ENCODE measurements around the gene HNRNPLL.
"Not testable (repeated sequence)": the region's sequence is repeated elsewhere in the genome, so short reads cannot be mapped to it uniquely, and the experiment has no call there.

The HNRNPLL gene

DNA sequence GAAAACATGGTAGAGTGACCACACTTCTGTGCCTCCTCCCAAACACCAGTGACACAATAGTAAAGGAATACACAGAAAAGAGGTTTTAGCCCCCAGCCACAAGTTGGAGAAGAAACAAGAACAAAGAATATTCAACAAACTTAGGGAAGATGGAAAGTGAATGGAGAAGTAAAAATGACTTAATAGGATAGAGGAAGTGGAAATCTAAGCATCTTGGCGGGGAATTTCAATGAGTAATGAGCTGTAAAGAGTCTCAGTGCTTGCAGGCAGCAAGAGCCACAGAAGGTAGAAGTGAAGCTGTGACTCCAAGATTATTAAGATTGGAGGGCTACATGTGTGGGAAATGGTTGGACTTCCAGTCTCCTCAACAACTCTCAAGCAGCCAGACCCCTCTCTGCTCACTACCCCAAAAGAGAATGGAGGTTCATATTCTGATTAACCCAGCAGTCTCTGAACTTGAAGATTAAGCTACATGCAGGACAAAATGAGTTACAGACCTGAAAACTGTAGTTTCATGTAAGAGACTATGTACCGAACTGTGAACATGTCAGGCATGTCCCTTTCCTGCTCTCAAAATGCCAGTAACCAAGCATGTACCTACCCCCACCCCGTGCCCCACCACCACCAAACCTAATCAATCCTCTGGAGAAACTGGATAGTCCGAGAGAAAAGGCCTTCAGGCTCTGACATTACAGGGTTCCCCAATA lies 16.9 kb upstream of the HNRNPLL start:
- DNase-seq (ENCODE audit: low spot score), result no peak

DNA sequence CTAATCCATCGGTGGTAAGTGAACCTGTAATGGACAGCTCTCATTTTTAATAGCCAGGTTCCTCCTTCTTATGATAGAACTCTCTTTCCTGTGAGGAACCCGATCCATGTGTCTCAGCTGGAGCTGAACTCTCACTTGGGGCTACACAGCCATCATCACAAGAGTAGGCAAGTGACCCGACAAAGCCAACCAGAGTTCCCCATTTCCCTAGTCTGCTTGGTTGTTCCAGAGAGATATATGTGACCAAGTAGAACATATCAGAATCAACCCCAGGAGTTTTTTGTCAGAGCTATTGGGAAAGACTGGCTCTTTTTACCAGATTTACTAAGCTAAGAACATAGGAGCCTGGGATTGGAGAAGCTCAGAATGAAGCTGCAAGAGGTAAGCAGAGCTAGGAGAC lies 14.6 kb upstream of the HNRNPLL start:
- DNase-seq (ENCODE audit: low spot score), result no peak

DNA sequence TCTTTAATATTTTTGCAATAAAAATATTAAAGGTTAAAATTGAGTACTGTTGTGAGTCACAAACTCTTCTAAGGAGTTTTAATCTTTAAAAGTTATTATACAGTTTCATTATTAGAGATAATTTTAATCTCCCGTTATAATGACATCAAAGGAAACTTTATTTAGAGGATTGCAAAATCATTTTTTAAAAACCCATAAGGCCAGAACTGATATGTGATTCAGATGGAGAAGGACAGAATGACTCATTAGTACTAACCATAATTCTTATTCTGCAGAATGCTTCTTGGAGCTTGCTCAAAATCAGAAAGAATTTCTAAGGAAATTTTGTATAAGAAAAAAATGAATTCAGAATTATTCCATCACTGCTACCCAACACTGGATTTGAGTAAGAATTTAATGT lies 12.5 kb upstream of the HNRNPLL start:
- DNase-seq (ENCODE audit: low spot score), result no peak

DNA sequence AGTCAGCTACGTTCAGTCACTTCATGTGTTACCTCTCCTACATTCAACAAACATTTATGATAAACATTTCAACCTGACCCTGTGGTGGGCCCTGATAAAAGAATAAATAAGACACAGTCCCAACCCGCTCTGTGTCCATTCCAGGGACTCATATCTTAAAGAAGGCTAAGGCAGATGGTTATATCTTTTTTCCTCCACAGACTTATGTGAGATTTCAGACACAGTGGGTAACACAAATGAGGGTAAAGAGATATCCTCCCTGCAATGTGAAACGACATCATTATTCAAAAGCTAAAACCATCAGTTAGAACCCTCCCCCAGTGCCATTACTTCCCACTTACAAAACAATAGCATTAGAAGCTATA lies 11.1 kb upstream of the HNRNPLL start:
- DNase-seq (ENCODE audit: low spot score), result no peak

DNA sequence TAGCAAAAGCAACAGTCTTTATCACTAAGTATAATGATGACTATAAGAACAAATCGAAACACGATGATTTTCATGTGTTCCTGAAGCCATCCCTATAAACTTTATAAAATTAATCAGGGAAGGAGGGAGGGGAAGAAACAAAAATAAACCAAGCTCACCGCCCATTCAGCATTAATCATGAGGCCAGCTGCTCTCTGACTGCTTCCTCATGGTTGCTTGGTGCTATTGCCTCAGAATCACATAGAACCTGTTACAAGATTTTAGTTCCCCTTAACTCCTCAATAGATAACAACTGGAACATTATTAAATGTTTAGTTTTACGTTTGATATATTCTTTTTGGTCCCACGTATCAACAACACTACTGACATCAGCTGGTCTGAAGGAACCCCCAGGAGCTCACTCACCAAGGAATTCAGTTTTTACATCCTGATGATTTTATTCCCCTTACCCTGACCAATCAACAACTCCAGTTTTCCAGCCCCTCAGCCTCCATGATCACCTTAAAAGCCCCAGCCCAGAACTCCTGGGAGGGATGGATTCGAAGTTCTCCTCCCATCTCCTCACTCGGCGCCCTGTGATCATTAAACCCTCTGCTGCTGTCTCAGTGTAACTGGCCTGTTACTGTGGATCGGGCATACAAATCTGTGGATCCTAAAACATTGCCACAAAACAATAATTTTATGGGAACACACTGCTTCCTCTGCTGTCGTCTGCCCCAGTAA lies 10.6 kb upstream of the HNRNPLL start:
- no peak for DNase-seq (ENCODE audit: low spot score)

DNA sequence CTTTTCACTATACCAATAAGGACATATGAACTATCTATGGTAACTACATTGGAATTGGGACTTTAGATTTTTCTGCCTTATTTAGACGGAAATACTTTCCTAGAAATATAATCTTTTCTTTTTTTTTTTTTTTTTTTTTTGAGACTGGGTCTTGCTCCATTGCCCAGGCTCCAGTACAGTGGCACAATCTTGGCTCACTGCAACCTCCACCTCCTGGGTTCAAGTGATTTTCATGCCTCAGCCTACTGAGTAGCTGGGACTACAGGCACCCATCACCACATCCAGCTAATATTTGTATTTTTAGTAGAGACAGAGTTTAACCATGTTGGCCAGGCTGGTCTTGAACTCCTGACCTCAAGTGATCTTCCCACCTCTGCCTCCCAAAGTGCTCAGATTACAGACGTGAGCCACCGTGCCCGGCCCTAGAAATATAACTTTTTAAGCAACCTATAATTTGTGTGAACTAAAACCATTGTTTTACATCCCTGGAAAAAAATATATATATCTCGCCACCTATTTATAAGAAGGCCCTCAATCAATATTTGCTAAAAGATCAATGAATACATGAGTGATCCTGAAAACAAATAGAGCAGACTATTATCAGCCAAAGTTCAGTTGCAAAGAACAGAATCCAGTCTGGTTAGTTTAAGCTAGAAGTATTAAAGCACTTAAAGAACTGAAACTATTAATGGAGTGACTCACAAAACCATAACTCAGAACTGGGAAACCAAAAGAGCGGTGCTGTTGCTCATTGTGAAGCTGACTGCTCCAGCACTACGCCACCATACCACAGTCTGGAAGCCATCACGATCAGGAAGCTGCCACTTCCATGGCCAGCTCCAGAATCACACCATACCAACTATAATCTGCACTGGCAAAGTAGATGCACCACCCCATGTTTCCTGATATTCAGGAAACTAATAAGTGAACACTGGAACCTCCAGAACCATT lies 8.4 kb upstream of the HNRNPLL start:
- DNase-seq (ENCODE audit: low spot score), result no peak

DNA sequence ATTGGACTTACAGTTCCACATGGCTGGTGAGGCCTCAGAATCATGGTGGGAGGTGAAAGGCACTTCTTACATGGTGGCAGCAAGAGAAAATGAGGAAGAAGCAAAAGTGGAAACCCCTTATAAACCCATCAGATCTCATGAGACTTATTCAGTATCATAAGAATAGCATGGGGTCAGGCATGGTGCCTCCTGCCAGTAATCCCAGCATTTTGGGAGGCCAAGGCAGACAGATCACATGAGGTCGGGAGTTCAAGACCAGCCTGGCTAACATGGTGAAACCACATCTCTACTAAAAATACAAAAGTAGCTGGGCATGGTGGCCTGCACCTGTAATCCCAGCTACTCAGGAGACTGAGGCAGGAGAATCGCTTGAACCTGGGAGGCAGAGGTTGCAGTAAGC lies 6.5 kb upstream of the HNRNPLL start:
- DNase-seq (ENCODE audit: low spot score), result not testable (repeated sequence)

DNA sequence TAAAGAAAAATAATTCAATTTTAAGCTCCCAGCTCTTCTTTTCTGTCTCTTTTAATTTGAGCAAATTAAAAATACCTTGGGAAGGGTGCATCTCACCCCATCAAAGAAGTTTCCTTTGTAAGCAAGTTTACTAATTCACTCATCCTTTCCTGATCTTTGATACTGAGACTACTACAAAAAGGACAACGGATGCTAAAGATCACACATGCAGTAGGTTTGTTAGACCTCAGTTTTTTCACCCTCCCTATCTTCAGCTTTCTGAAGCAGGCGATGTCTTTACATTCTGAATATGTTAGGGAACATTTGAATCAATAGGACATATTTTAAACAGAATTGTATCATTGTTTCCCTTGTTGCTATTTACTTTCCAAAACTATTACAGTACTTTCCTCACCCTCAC lies 6.0 kb upstream of the HNRNPLL start:
- no peak for DNase-seq (ENCODE audit: low spot score)

DNA sequence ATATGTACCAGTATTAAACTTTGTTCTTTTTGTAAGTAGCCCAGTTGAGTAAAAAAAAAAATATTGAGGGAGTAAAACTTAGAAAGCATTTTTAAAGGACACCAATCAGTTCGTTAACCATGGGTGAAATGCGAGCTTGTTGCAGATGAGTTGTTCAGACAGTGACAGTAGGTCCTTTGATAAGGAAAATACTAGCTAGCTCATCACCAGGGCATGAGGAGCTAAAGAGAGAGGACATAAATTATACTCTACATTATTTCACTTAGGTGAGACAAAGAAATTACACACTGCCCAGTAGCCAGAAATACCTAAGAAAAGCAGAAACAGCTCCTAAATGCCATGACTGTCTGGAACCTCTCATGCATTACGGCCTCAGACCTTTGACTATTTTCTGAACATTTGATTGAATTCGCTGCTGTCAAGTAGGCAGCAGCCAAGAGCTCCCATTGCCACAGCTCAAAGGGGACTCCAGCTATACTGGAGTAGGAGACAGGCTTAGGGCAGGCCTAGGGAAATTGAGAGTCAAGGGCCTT lies 2.6 kb upstream of the HNRNPLL start:
- DNase-seq (ENCODE audit: low spot score), result no peak

DNA sequence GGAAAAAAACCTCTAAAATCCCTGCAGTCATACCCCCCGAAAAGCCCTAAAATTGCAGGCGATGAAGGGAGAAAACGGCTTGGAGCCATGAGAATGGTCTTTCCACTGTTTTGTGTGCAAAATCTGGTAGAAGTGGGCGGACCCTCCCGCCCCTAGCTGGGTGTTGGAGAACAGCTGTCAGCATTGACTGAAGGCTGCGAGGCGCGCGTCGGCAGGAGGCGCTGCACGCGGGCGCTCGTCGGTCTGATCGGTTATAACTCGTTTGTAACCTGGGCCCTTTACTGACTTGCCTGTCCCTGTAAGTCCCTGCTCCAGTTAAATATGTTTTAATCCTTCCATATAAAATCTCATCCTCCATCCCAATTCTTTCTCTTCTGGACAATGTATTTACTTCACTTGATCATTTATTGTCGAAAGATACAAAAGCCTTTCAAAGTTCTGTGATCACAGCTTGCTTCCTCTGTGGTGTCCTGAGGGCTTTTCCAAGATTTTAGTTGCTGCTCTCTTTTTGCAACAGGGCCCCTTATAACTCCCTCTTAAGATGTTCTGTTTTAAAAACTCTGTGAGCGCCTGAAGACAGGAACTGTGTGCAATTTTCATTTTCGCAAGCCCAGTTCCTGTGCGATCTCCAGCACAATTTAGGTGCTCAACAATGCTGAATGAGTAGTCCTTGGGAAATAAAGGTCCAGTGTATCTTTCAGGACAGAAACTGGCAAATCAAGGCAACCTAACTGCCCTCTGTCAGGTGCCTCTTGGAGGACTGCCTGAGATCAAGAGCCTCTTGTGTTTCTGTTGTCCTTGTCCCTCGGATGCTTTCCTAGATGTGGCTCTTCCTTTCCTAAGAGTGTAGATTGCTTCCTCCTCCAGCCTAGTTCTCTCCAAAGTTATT lies 918 bp upstream of the HNRNPLL start:
- DNase-seq (ENCODE audit: low spot score), result peak; percentile 85

DNA sequence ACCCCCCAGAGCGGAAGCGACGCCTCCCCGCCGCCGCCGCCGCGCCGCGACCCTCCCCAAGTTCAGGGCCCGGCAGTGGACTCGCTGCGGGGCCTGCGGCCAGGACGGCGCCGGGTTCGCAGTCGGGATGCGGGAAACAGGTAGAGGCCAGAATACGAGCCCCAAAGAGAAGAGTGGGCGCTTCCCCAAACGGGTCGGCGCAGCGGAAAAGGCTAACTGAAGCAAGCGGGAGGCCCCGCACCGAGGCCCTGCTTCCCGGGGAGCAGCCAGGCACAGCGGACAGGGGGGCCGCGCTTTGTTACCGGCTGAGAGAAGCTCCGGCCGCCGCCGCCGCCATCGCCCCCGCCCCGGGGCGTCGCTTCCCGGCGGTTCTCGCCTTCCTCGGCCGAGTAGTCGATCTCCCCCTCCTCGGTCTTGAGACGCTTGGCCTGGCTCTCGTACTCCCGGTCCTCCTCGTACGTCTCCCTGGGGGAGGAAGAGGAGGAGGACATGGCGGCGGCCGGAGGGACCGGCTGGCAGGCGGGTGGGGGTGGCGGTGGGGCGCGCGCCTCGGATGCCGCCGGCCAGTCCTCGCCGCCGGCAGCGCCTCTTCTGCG lies 494 bp downstream of the HNRNPLL start:
- no peak for DNase-seq (ENCODE audit: low spot score)

DNA sequence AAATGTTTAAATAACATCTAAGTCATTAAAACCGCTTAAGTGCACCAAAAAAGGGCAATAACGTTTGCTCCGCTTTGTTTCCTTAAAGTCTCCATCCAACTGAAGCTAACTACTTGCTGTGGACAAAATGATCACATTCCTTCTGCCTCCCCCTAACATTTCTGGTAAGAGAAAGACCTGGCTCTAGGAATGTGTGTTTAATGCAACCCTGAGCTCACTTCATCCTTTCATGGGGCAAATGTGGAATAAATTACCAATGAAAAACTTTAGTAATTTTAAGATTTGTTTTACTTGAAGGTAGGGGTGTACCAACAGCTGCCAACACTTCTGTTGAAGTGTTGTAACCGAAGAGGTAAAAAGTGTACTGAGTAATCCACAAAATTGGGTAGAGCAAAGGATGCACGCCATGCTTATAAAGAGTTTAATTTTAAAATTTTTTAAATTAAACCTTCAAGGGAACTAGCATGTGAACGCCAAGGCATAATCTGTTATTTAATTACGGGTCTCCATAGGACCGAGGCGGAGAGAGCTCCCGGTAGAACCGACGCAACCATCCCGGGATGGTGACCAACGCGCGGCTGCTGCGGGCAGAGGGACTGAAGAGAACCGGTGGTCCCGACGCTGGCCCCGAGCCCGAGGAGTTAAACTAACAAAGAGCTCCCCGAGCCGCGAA lies 1.1 kb downstream of the HNRNPLL start:
- DNase-seq (ENCODE audit: low spot score), result no peak

DNA sequence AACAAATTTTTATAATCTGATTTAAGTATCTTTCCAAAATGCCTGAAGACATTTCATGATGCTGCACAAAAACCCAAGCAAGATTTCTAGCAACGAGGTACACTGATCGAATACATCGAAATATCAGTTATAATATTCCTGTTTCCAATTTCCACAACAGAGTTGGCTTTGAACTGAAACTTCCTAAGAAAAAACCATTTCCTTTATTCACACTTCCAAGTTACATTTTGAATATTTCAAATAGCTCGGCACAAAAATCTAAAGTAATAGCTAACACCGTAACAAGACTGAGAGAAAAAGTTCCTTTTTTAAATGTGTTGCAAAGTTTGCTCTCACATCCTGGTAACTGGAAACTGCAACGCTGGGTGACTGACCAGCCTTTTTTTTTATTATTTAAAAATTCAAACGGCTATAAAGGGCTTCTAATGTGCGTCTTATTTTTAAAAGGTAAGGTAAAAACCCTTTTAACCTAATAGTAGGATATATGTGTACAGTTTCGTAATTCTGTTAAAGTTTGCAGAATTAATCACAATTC lies 1.7 kb downstream of the HNRNPLL start:
- no peak for DNase-seq (ENCODE audit: low spot score)

DNA sequence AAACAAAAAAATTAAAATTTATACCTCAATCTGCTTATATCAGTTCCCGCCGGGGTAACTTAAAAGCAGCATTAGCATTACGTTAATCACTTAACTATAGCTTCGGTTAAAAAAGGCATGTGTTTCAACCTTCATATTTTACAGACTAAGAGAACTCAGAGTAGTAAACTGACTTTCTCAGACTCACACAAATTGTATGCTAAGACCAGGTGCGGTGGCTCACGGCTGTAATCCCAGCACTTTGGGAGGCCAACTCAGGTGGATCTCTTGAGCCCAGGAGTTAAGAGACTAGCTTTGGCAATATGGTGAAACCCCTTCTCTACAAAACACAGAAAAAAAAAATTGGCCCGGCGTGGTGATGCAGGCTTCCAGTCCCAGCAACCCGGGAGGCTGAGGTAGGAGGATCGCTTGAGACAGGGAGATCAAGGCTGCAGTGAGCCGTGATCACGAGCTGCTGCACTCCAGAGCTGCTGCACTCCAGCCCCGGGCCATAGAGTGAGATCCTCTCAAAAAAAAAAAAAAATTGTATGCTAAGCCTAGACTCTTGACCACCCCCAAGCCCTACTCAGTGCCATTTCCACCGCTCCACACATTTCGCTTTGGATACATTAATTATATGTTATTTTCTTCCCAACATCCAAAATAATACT lies 2.4 kb downstream of the HNRNPLL start:
- DNase-seq (ENCODE audit: low spot score), result no peak

DNA sequence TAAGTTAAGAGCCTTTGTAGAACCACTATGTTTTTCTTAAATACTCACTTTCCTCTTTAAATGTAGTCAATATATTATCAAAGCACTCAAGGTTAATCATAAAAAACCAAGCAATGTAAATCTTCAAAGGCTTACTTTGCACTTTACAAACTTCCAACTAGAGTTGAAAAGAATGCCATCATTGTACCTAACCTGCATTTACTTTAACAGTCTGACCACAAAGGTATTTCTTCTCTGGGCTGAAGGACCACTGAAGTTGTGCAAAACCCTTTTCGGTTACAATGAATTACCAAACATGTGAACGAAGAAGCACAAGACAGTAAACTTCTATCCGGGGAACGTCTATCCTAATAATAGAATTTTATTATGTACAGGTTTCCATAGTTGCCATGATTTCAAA lies 3.0 kb downstream of the HNRNPLL start:
- no peak for DNase-seq (ENCODE audit: low spot score)

DNA sequence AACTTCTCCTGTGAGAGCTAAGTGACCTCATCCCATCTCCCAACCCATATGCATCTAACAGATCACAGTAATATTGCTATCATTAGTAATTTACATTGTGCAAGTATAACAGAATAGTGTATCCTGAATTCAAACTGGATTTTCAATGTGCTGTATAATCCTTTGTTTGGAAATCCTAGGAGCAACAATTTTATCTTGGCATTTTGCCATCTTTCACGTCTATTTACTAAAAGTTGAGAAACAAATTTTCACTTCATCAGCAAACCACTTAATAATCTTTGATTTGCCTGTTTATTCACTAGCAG lies 3.8 kb downstream of the HNRNPLL start:
- DNase-seq (ENCODE audit: low spot score), result no peak

DNA sequence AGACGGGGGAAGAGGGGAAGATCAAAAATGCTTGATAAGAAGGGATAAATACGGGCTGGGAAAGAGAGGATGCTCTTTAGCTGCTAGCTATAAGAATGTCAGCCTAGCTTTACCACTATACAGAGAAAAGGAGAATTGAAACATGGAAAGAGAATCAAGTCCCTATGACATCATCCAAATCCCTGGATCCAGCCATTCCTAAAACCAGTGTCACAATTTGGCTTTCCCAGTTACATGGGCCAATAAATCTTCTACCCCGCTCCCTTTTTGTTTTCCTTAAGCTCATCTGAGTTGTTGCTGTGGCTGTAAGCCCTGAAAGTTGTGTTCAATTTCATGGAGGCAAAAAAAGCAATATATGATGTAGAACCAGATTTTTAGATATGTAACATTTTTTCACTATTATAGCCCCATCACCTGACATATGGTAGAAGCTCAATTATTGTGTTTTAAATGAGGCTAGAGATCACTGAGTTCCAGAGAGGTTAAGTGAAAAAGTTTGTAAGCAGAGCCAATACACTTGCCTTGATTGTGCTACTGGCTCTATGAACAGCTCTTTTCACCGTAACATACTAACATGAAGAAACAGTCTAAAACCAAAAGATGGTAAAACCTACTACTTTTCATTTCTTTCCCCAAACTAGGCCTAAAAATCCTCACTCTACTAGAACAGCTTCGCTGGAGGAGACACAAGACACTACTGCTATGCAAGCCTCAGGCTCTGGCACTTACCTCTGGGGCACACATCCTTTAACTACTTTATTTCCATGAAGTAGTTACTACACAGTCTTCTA lies 4.3 kb downstream of the HNRNPLL start:
- no peak for DNase-seq (ENCODE audit: low spot score)

DNA sequence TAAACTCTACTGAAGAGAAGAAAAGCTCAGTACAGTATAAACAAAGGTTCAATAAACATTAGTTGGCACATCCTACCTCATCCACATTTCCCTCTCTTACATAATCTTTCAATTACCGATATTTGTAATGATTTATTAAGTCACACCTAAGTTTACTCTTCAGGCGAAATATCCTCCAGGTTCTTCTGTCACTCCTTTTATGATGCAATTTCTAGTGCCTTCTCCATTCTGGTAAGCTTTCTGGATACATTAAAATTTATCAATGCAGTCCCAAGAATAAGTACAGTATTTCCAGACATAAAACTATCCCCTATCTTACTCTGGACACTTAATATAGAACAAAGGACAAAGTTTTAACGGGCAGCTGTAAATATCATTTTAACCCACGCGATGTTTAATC lies 5.6 kb downstream of the HNRNPLL start:
- no peak for DNase-seq (ENCODE audit: low spot score)

DNA sequence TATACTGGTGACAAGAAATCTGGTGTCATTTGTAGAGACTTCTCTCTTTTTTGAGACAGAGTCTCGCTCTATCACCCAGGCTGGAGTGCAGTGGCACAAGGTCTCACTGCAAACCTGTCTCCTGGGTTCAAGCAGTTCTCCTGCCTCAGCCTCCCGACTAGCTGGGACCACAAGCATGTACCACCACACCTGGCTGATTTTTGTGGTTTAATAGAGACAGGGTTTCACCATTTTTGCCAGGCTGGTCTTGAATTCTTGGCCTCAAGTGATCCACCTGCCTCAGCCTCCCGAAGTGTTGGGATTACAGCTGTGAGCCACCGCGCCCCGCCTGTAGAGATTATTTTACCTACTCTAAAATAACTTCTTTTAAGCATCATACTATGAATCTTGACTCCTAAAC lies 6.5 kb downstream of the HNRNPLL start:
- DNase-seq (ENCODE audit: low spot score), result no peak
